Liver (tissue), 9 donors: ENCODE results near the gene SEPHS2. TPM values are rescaled to one million over a fixed set of nuclear protein-coding genes. Genes with fewer than 3 reads are reported as not detected.

Source experiments
- DNase-seq: peaks from one replicate; pipeline ENCODE4 v3.0.0-alpha.2; 2017; ENCODE audit warnings: low spot score
- H3K27ac ChIP-seq, 2 donors: one replicate each; pipeline ENCODE4 v1.7.0; 2013; ENCODE audit warnings: inconsistent platforms in 2 of 2, low read length in 2 of 2, control low read depth in 1 of 2, low read depth in 1 of 2, mild to moderate bottlenecking in 1 of 2
- H3K27me3 ChIP-seq, 4 donors: one replicate each; pipeline versions ENCODE4 v1.6.1 to v1.7.0; 2013; ENCODE audit warnings: low read length in 3 of 4, inconsistent platforms in 1 of 4, mild to moderate bottlenecking in 1 of 4, moderate library complexity in 1 of 4; ENCODE audit not compliant: control insufficient read depth in 4 of 4, insufficient read depth in 4 of 4
- H3K36me3 ChIP-seq, 4 donors: one replicate each; pipeline versions ENCODE4 v1.6.1 to v1.7.0; 2013; ENCODE audit warnings: low read length in 3 of 4, mild to moderate bottlenecking in 3 of 4, low read depth in 1 of 4, moderate library complexity in 1 of 4; ENCODE audit not compliant: control insufficient read depth in 4 of 4, insufficient read depth in 3 of 4
- H3K4me1 ChIP-seq, 4 donors: one replicate each; pipeline versions ENCODE4 v1.6.1 to v1.7.0; 2013; ENCODE audit warnings: low read length in 3 of 4, mild to moderate bottlenecking in 3 of 4, moderate library complexity in 1 of 4; ENCODE audit not compliant: control insufficient read depth in 4 of 4, insufficient read depth in 4 of 4
- H3K4me3 ChIP-seq, 3 donors: one replicate each; pipeline versions ENCODE4 v1.6.1 to v1.7.0; 2013; ENCODE audit warnings: low read length in 3 of 3, control low read depth in 1 of 3, low read depth in 1 of 3, mild to moderate bottlenecking in 1 of 3
- H3K9ac ChIP-seq, 2 donors: one replicate each; pipeline ENCODE4 v1.7.0; 2013; ENCODE audit warnings: low read length in 2 of 2, mild to moderate bottlenecking in 2 of 2, moderate library complexity in 2 of 2, control low read depth in 1 of 2, low read depth in 1 of 2
- H3K9me3 ChIP-seq, 4 donors: one replicate each; pipeline versions ENCODE4 v1.6.1 to v1.7.0; 2013; ENCODE audit warnings: low read length in 3 of 4; ENCODE audit not compliant: control insufficient read depth in 4 of 4
- EGR1 ChIP-seq, 2 donors: IDR thresholded peaks; 2 replicates each; pipeline ENCODE4 v1.6.1; 2016 to 2018; ENCODE audit warnings: antibody characterized with exemption in 2 of 2, low read depth in 2 of 2
- FOXA1 ChIP-seq: IDR thresholded peaks from 2 replicates; pipeline ENCODE4 v1.6.1; 2016; ENCODE audit warnings: antibody characterized with exemption
- FOXA2 ChIP-seq: IDR thresholded peaks from 2 replicates; pipeline ENCODE4 v1.6.1; 2016; ENCODE audit warnings: antibody characterized with exemption
- GABPA ChIP-seq, 2 donors: IDR thresholded peaks in 1 of 2; conservative IDR thresholded peaks in 1 of 2; 2 replicates each; pipeline ENCODE4 v1.6.1; 2016; ENCODE audit warnings: antibody characterized with exemption in 2 of 2, mild to moderate bottlenecking in 1 of 2, moderate library complexity in 1 of 2
- HNF4A ChIP-seq, 2 donors: conservative IDR thresholded peaks; 2 replicates each; pipeline ENCODE4 v1.6.1; 2016; ENCODE audit warnings: antibody characterized with exemption in 2 of 2, mild to moderate bottlenecking in 2 of 2
- HNF4G ChIP-seq: IDR thresholded peaks from 2 replicates; pipeline ENCODE4 v1.6.1; 2016; ENCODE audit warnings: antibody characterized with exemption
- JUND ChIP-seq, 2 donors: IDR thresholded peaks; 2 replicates each; pipeline ENCODE4 v1.6.1; 2016; ENCODE audit warnings: antibody characterized with exemption in 2 of 2
- NR2F2 ChIP-seq: IDR thresholded peaks from 2 replicates; pipeline ENCODE4 v1.6.1; 2016; ENCODE audit warnings: antibody characterized with exemption
- RAD21 ChIP-seq, 2 donors: IDR thresholded peaks; 2 replicates each; pipeline ENCODE4 v1.6.1; 2016; ENCODE audit warnings: antibody characterized with exemption in 2 of 2, mild to moderate bottlenecking in 2 of 2
- RXRA ChIP-seq, 2 donors: IDR thresholded peaks; 2 replicates each; pipeline ENCODE4 v1.6.1; 2017 to 2018; ENCODE audit warnings: antibody characterized with exemption in 2 of 2, mild to moderate bottlenecking in 1 of 2
- SP1 ChIP-seq: IDR thresholded peaks from 2 replicates; pipeline ENCODE4 v1.6.1; 2018; ENCODE audit warnings: antibody characterized with exemption, mild to moderate bottlenecking
- TAF1 ChIP-seq: conservative IDR thresholded peaks from 2 replicates; pipeline ENCODE4 v1.6.1; 2016; ENCODE audit warnings: antibody characterized with exemption, mild to moderate bottlenecking
- YY1 ChIP-seq: IDR thresholded peaks from 2 replicates; pipeline ENCODE4 v1.6.1; 2016; ENCODE audit warnings: antibody characterized with exemption, mild to moderate bottlenecking
- WGBS: extraction: QIAGEN DNeasy Blood & Tissue Kit; methylation state at CpG from one replicate; pipeline ENCODE4 v1.1.7; 2013; 5-methylcytosine and 5-hydroxymethylcytosine counted together
- polyA plus RNA-seq, 2 donors: library from polyadenylated mRNA; stranded (reverse) in 1 of 2; unstranded in 1 of 2; fragments of 200-250 nt in 1 of 2; fragments of >200 nt in 1 of 2; fragmentation: Nextera tagmentation in 1 of 2; extraction: Ambion mirVana in 1 of 2; gene quantifications; one replicate each; pipeline versions ENCODE4 v1.2.1 to v1.2.3, GENCODE V29; 2013 to 2015
- total RNA-seq, 2 donors: library from RNA; depleted of rRNA; stranded (reverse); fragments of >200 nt; gene quantifications; one replicate each; pipeline ENCODE4 v1.2.3, GENCODE V29; 2014
- TF ChIP-seq, protein P1 (sequence below): IDR thresholded peaks from 2 replicates; pipeline ENCODE4 v1.6.1; 2016; ENCODE audit warnings: antibody characterized with exemption, mild to moderate bottlenecking
- TF ChIP-seq, protein P2 (sequence below): IDR thresholded peaks from 2 replicates; pipeline ENCODE4 v1.6.1; 2016; ENCODE audit warnings: antibody characterized with exemption
- TF ChIP-seq, protein P3 (sequence below): IDR thresholded peaks from 2 replicates; pipeline ENCODE4 v1.6.1; 2016; ENCODE audit warnings: antibody characterized with exemption
- TF ChIP-seq, protein P4 (sequence below): fragments of 150-350 bp; IDR thresholded peaks from 2 replicates; pipeline ENCODE4 v1.5.1; 2017; ENCODE audit warnings: improper control_type of control experiment, low read depth, low read length; ENCODE audit not compliant: missing input control
- TF ChIP-seq, protein P5 (sequence below): IDR thresholded peaks from 2 replicates; pipeline ENCODE4 v1.6.1; 2016; ENCODE audit warnings: antibody characterized with exemption
- donor health status: healthy.
- donor health status: healthy.
- donor health status: healthy.
- donor health status: healthy.
- donor health status: healthy.

Gene SEPHS2
- total and polyA plus RNA-seq, 4 donors, result 50.1 to 241 (median 132) TPM

DNA sequence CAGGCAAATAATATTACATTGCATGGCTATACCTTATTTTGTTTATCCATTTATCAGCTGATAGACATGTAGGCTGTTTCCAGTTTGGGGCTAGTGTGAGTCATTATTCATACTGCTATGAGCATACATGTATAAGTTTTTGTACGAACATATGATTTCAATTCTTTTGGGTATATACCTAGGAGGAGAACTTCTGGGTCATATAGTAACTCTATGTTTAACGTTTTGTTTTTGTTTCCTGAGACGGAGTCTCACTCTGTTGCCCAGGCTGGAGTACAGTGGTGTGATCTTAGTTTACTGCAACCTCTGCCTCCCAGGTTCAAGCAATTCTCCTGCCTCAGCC lies 24.5 kb upstream of the SEPHS2 start:
- Histone ChIP-seq H3K27me3 (no peaks in the 10 kb centered on the region), H3K9ac (no peak overlapping the region), H3K4me3 (no peak overlapping the region), H3K36me3 (no peaks in the 10 kb centered on the region), H3K4me1 (peaks cover 4 to 12% (median 8%) of the 10 kb centered on the region in 4 donors), H3K9me3 (no peaks in the 10 kb centered on the region), H3K27ac (no peak overlapping the region)
- TF ChIP-seq FOXA2, result no peak
- TF ChIP-seq, protein P1, sequence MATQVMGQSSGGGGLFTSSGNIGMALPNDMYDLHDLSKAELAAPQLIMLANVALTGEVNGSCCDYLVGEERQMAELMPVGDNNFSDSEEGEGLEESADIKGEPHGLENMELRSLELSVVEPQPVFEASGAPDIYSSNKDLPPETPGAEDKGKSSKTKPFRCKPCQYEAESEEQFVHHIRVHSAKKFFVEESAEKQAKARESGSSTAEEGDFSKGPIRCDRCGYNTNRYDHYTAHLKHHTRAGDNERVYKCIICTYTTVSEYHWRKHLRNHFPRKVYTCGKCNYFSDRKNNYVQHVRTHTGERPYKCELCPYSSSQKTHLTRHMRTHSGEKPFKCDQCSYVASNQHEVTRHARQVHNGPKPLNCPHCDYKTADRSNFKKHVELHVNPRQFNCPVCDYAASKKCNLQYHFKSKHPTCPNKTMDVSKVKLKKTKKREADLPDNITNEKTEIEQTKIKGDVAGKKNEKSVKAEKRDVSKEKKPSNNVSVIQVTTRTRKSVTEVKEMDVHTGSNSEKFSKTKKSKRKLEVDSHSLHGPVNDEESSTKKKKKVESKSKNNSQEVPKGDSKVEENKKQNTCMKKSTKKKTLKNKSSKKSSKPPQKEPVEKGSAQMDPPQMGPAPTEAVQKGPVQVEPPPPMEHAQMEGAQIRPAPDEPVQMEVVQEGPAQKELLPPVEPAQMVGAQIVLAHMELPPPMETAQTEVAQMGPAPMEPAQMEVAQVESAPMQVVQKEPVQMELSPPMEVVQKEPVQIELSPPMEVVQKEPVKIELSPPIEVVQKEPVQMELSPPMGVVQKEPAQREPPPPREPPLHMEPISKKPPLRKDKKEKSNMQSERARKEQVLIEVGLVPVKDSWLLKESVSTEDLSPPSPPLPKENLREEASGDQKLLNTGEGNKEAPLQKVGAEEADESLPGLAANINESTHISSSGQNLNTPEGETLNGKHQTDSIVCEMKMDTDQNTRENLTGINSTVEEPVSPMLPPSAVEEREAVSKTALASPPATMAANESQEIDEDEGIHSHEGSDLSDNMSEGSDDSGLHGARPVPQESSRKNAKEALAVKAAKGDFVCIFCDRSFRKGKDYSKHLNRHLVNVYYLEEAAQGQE, result no peak
- no peak for TF ChIP-seq GABPA (IDR thresholded peaks at IDR 0.05 in 1 of 2, conservative IDR thresholded peaks at IDR 0.05 in 1 of 2)
- TF ChIP-seq, protein P2, sequence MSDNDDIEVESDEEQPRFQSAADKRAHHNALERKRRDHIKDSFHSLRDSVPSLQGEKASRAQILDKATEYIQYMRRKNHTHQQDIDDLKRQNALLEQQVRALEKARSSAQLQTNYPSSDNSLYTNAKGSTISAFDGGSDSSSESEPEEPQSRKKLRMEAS, result no peak
- no peak for TF ChIP-seq RXRA (IDR thresholded peaks at IDR 0.05)
- TF ChIP-seq, protein P3, sequence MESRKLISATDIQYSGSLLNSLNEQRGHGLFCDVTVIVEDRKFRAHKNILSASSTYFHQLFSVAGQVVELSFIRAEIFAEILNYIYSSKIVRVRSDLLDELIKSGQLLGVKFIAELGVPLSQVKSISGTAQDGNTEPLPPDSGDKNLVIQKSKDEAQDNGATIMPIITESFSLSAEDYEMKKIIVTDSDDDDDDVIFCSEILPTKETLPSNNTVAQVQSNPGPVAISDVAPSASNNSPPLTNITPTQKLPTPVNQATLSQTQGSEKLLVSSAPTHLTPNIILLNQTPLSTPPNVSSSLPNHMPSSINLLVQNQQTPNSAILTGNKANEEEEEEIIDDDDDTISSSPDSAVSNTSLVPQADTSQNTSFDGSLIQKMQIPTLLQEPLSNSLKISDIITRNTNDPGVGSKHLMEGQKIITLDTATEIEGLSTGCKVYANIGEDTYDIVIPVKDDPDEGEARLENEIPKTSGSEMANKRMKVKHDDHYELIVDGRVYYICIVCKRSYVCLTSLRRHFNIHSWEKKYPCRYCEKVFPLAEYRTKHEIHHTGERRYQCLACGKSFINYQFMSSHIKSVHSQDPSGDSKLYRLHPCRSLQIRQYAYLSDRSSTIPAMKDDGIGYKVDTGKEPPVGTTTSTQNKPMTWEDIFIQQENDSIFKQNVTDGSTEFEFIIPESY, result no peak
- DNase-seq, result no peak
- 85% methylated on average over 3 of the region's 3 CpGs for WGBS

DNA sequence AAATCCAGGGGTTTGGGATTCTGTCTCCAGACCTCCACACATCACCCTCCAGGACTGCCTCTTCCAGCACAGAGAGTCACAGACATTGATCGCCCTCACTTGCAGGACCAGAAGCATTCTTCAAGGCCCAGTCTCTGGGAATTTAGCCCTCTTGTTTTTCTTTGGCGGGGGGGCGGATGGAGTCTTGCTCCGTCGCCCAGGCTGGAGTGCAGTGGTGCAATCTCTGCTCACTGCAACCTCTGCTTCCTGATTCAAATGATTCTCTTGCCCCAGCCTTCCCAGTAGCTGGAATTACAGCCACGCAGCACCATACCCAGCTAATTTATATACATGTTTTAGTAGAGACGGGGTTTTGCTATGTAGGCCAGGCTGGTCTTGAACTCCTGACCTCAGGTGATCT lies 18.4 kb upstream of the SEPHS2 start:
- Histone ChIP-seq H3K4me3 (no peak overlapping the region), H3K9me3 (no peaks in the 10 kb centered on the region), H3K27me3 (no peaks in the 10 kb centered on the region), H3K36me3 (no peaks in the 10 kb centered on the region), H3K27ac (no peak overlapping the region), H3K9ac (no peak overlapping the region), H3K4me1 (peaks cover 0 to 4% (median 0%) of the 10 kb centered on the region in 4 donors)
- TF ChIP-seq SP1 (no peak), JUND (IDR thresholded peaks at IDR 0.05) (no peak), TAF1 (no peak), RXRA (IDR thresholded peaks at IDR 0.05) (no peak), EGR1 (IDR thresholded peaks at IDR 0.05; ENCODE audit: low read depth in 2 of 2) (no peak), NR2F2 (no peak), YY1 (no peak), FOXA1 (no peak), RAD21 (IDR thresholded peaks at IDR 0.05) (no peak), HNF4G (no peak), HNF4A (conservative IDR thresholded peaks at IDR 0.05) (no peak), FOXA2 (no peak), GABPA (IDR thresholded peaks at IDR 0.05 in 1 of 2, conservative IDR thresholded peaks at IDR 0.05 in 1 of 2) (no peak)
- TF ChIP-seq, protein P4, sequence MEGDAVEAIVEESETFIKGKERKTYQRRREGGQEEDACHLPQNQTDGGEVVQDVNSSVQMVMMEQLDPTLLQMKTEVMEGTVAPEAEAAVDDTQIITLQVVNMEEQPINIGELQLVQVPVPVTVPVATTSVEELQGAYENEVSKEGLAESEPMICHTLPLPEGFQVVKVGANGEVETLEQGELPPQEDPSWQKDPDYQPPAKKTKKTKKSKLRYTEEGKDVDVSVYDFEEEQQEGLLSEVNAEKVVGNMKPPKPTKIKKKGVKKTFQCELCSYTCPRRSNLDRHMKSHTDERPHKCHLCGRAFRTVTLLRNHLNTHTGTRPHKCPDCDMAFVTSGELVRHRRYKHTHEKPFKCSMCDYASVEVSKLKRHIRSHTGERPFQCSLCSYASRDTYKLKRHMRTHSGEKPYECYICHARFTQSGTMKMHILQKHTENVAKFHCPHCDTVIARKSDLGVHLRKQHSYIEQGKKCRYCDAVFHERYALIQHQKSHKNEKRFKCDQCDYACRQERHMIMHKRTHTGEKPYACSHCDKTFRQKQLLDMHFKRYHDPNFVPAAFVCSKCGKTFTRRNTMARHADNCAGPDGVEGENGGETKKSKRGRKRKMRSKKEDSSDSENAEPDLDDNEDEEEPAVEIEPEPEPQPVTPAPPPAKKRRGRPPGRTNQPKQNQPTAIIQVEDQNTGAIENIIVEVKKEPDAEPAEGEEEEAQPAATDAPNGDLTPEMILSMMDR, result no peak
- TF ChIP-seq, protein P3, result no peak
- TF ChIP-seq, protein P2, result no peak
- TF ChIP-seq, protein P5, sequence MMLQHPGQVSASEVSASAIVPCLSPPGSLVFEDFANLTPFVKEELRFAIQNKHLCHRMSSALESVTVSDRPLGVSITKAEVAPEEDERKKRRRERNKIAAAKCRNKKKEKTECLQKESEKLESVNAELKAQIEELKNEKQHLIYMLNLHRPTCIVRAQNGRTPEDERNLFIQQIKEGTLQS, result no peak
- TF ChIP-seq, protein P1, result no peak
- DNase-seq, result no peak
- WGBS, result 93% methylated on average over 7 of the region's 7 CpGs
